HG02798 (cell line): ENCODE measurements around the gene INO80D.
A peak's percentile ranks its signal among the peaks of the same experiment; 100 is the strongest.
"Not testable (repeated sequence)": the region's sequence is repeated elsewhere in the genome, so short reads cannot be mapped to it uniquely, and the experiment has no call there.

Source experiments
- ATAC-seq: cut with Tn5 transposase; IDR thresholded peaks from one replicate; pipeline ENCODE4 v1.9.1; 2021; ENCODE audit warnings: mild to moderate bottlenecking; ENCODE audit not compliant: unreplicated experiment, poor library complexity

INO80D gene, protein sequence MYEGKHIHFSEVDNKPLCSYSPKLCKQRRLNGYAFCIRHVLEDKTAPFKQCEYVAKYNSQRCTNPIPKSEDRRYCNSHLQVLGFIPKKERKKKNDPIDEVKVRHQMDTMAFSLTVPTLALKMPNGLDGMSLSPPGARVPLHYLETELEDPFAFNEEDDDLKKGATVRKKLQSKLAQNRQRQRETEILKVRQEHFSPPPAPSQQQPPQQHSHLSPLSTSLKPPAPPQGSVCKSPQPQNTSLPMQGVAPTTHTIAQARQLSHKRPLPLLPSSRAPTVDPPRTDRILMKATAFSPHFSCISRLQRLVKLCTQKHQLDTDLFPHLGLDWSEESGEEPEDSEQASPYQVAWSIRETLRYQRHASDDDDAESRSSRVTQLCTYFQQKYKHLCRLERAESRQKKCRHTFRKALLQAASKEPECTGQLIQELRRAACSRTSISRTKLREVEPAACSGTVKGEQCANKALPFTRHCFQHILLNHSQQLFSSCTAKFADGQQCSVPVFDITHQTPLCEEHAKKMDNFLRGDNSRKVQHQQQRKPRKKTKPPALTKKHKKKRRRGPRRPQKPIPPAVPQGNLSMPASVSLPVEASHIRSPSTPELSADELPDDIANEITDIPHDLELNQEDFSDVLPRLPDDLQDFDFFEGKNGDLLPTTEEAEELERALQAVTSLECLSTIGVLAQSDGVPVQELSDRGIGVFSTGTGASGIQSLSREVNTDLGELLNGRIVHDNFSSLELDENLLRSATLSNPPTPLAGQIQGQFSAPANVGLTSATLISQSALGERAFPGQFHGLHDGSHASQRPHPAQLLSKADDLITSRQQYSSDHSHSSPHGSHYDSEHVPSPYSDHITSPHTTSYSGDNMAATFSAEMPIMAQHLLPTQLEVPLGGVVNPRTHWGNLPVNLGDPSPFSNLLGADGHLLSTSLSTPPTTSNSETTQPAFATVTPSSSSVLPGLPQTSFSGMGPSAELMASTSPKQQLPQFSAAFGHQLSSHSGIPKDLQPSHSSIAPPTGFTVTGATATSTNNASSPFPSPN

GRCh38 chr2:206085742-206086445, at the start of gene INO80D:
TSS of gene INO80D (minus strand) at chr2:206086174. CDS start at chr2:206063016, 23,158 bp downstream.
- peak; percentile 87 for ATAC-seq

GRCh38 chr2:206127656-206128055, 41.7 kb upstream of the INO80D start:
- ATAC-seq: no peak

- no peak for ATAC-seq
Observed at GRCh38 chr2:206125901-206126300, 39.9 kb upstream of the INO80D start.

DNA sequence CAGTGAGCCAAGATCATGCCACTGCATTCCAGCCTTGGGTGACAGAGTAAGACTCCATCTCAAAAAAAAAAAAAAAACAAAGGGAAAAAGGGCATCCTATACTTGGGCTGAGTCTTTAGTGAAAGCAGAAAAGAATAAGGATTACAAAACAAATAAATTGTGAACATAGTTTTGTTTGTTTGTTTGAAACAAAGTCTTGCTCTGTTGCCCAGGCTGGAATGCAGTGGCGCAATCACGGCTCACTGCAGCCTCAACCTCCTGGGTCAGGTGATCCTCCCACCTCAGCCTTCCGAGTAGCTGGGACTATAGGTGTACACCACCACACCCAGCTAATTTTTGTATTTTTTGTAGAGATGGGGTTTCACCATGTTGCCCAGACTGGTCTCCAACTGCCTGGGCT, 36.6 kb upstream of the INO80D start:
- not testable (repeated sequence) for ATAC-seq

GRCh38 chr2:206116278-206116677, 30.3 kb upstream of the INO80D start:
- no peak for ATAC-seq

GRCh38 chr2:206115026-206115578, 29.1 kb upstream of the INO80D start:
- no peak for ATAC-seq

- no peak for ATAC-seq
Observed at GRCh38 chr2:206112846-206113547, 27.0 kb upstream of the INO80D start.

DNA sequence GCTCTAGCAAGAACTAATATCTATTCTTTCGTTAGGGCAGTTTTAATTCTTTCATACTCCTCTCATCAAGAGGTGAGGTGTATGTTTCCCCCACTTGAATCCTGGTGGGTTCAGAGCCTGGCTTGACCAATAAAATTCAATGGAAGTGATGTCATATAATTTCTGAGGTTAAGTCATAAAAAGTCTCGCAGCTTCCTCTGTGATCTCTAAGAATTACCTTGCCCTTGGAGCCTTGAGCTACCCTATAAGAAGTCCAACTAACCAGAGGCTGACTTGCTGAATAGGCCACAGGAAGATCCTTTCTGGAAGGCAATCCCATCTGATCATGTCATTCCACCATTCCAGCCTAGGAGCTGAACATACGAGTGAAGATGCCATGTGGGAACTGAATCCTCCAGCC, 26.1 kb upstream of the INO80D start:
- ATAC-seq: no peak

DNA sequence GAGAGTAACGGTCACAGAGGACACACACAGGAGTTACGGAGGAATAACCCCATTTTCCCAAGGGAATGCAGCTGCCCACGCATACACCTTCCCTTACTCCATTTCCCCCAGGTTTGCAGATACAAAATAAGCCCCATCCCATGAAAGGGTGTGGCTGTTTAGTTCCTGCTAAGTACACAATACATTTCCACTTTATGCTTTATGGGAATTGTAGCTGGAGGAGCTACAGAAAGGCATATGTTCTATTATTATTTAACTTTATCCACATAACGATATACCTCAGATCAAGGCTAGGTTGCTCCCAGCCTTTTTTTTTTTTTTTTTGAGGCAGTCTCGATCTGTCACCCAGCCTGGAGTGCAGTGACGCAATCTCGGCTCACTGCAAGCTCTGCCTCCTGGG, 22.7 kb upstream of the INO80D start:
- ATAC-seq: no peak

GRCh38 chr2:206105541-206105940, 19.6 kb upstream of the INO80D start:
- ATAC-seq: no peak

GRCh38 chr2:206105038-206105437, 19.1 kb upstream of the INO80D start:
- no peak for ATAC-seq

DNA sequence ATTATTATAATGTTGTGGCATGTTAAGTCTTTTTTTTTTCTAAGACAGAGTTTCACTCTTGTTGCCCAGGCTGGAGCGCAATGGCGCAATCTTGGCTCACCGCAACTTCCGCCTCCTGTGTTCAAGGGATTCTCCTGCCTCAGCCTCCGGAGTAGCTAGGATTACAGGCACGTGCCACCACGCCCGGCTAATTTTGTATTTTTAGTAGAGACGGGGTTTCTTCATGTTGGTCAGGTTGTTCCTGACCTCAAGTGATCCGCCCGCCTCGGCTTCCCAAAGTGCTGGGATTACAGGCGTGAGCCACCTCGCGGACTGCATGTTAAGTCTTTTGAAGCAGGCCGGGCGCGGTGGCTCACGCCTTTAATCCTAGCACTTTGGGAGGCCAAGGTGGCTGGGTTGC, 12.9 kb upstream of the INO80D start:
- not testable (repeated sequence) for ATAC-seq

GRCh38 chr2:206098471-206098870, 12.5 kb upstream of the INO80D start:
- ATAC-seq: no peak

GRCh38 chr2:206096876-206097275, 10.9 kb upstream of the INO80D start:
- ATAC-seq: no peak

DNA sequence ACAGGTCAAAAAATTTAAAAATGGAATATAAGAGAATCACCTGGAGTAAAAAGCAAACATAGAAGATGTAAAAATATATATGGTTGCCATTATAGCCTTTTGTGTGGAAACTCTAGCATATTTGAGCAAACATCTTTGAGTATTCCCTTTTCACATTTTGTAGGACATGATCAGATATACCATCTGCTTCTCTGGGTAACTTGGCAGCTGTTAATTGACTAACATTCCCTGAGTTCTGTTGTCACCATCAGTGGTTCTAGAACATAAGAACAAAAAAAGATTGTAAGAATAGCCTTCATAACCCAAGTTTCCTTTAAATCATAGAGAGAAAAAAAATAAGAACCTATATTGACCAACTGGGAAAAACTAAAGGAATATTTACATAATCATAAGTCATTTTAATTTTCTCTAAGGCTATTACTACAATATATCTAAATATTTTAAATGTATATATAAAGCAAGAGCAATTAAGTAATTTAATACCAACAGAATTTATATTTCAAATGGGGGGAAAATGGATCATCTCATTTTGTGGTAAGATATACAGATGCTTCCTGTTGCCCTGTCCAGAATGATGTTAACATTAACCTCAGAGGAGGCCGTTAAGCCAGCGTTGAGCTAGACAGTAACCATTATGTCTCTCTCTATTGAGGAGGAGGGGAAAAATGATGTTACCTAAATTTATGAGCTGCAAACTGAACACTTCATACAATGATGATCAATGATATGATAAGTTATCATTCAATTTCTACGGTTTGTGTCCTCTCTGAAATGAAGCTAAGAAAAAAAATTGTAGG, 9.8 kb upstream of the INO80D start:
- ATAC-seq: no peak

DNA sequence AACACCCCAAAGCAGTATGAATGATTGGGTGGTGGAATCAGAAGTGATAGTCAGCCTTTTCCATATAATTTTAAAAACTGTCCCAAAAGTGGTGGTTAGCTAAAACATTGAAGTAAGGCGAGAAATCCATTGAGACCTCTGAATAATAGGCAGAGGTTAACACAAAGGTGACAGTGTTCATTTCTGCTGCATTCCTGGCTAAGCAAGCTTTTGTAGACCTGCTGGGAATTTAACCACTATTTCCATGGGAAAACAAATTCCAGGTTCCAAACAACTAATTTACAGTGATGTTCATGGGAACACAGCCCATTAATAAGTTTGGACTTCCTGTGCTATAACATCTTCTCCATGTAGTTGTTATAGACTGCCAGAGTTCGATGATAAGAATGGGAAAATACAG, 6.3 kb upstream of the INO80D start:
- no peak for ATAC-seq

DNA sequence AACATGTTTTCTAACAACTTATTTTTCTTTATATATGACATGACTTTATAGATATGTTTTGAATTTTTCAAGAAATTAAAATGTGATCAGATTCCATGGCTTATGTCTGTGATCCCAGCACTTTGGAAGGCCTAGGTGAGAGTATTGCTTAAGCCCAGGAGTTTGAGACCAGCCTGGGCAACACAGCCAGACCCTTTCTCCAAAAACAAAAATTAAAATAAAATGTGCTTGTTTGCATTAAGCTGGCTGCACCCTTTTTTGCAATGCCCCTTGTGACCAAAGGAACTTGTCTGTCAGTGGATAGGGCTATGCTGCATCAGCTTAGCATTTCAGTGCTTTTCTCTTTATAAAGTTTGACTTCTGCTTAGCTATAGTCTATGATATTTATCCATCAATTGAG, 2.3 kb upstream of the INO80D start:
- no peak for ATAC-seq

DNA sequence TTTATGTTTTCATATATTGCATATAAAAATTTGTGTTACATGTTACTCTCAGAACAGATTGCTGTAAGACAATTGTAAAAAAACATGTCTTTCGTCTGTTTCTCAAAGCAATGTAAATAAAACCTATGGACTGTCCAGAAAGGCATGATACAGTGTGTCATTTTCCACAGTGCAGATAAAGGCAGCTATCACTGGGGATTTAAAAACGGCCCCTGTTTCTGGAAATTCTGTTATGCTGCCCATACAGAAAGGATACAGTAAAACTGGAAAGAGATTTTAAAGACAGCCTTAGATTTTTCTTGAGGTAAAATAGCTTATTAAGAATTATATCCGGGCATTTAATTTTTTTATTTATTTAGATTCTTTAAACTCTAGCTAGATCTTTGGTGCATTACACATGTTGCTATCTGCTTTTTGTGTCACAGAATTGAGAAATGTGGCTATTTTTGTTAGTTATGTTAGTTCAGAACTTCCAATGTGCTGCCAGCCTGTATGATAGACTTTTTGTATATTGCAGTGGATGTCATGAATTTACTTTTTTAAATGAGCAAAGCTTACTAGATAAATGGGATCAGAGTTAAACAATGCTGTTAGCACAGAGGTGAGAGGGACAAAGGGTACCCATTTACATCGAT, 859 bp upstream of the INO80D start:
- ATAC-seq: no peak
